Measurements from ENCODE around the gene ZC3H7B. TPM values are rescaled to one million over a fixed set of nuclear protein-coding genes. Genes with fewer than 3 reads are reported as not detected.

Gene ZC3H7B
- total RNA-seq, 1 experiment from 2014 or later, result 42.0 TPM

- intact Hi-C loops (cut with micrococcal nuclease), result no loop called here
- POLR2A ChIA-PET, result no interaction called here
- no peak for ATAC-seq
Observed at GRCh38 chr22:41332217-41332939, 31.1 kb downstream of the ZC3H7B start.

More at GRCh38 chr22:41332217-41332939, 31.1 kb downstream of the ZC3H7B start:
- Histone ChIP-seq H3K4me3 (replicated peaks in 1 of 2; ENCODE audit: low read depth in 1 of 2, low read length in 2 of 2) (no peak overlapping the region), H3K27ac (ENCODE audit: low read depth, low read length) (no peak overlapping the region), H3K9me3 (ENCODE audit: control insufficient read depth in 1 of 2, insufficient read depth in 1 of 2, low read depth in 1 of 2, low read length in 2 of 2) (no peaks in the 10 kb centered on the region), H3K9me2 (ENCODE audit: insufficient read depth) (no peaks in the 10 kb centered on the region), H3K36me3 (ENCODE audit: control insufficient read depth in 1 of 2, insufficient read depth in 2 of 2, low read length in 2 of 2) (peaks cover 19 to 22% of the 10 kb centered on the region in 2 experiments; a peak in 3 of 4 replicates), H3K4me2 (ENCODE audit: low read length) (no peak overlapping the region), H3K4me1 (ENCODE audit: control insufficient read depth in 1 of 2, insufficient read depth in 2 of 2, low read length in 2 of 2) (no peaks in the 10 kb centered on the region), H4K20me1 (ENCODE audit: insufficient read depth) (no peaks in the 10 kb centered on the region), H3K9ac (ENCODE audit: low read length) (no peak overlapping the region), H3K27me3 (ENCODE audit: insufficient read depth, low read length) (no peaks in the 10 kb centered on the region), H2AFZ (ENCODE audit: low read depth, low read length, poor library complexity, severe bottlenecking) (no peak overlapping the region), H3K79me2 (ENCODE audit: insufficient read depth, low read length) (no peaks in the 10 kb centered on the region)
- TF ChIP-seq ZNF274 (IDR thresholded peaks at IDR 0.05; ENCODE audit: low read depth, low read length), result no peak
- no peak for TF ChIP-seq TCF7L2 (IDR thresholded peaks at IDR 0.05; ENCODE audit: borderline replicate concordance, extremely low read depth, insufficient read depth, insufficient read length)
- no peak for TF ChIP-seq SP1 (IDR thresholded peaks at IDR 0.05; ENCODE audit: low read depth)
- TF ChIP-seq SIN3A (IDR thresholded peaks at IDR 0.05; ENCODE audit: low read depth), result no peak
- TF ChIP-seq ATF3 (IDR thresholded peaks at IDR 0.05), result no peak
- no peak for TF ChIP-seq CEBPB (IDR thresholded peaks at IDR 0.05; ENCODE audit: low read depth)
- TF ChIP-seq CBX3 (IDR thresholded peaks at IDR 0.05; ENCODE audit: low read depth), result no peak
- TF ChIP-seq ZFX (IDR thresholded peaks at IDR 0.05), result no peak
- no peak for TF ChIP-seq REST (IDR thresholded peaks at IDR 0.05; ENCODE audit: low read depth)
- TF ChIP-seq CTCF (IDR thresholded peaks at IDR 0.05 in 2 of 3, conservative IDR thresholded peaks at IDR 0.05 in 1 of 3; ENCODE audit: borderline replicate concordance in 1 of 3, insufficient read depth in 1 of 3, low read depth in 2 of 3, low read length in 2 of 3), result no peak
- TF ChIP-seq ZBTB33 (IDR thresholded peaks at IDR 0.05; ENCODE audit: extremely low read depth, insufficient replicate concordance, low read length), result no peak
- no peak for TF ChIP-seq ELF1 (IDR thresholded peaks at IDR 0.05; ENCODE audit: borderline replicate concordance, low read depth)
- BruUV-seq (replicated peaks), result no TSS peak
- RAD21 ChIA-PET (ENCODE audit: low non-redundant PET in 1 of 2, low total read pairs in 2 of 2, uncharacterized antibody in 2 of 2, unreplicated experiment in 2 of 2), result no interaction called here
- DNase-seq (ENCODE audit: low read depth, low spot score), result no peak
- CTCF ChIA-PET, result no interaction called here

Measured in HCT116 (cell line).